Endothelial cell (in vitro differentiated cells): ENCODE data around the gene PTPN14. TPM values are rescaled to one million over a fixed set of nuclear protein-coding genes. Genes with fewer than 3 reads are reported as not detected.

Experiments used
- DNase-seq: peaks from one replicate; pipeline ENCODE4 v3.0.0; 2021; ENCODE audit warnings: low spot score
- H3K27ac Mint-ChIP-seq: one replicate; pipeline ENCODE4 v1.8.0; 2021; ENCODE audit warnings: mixed read lengths, inconsistent platforms; ENCODE audit not compliant: unreplicated experiment
- H3K27me3 Mint-ChIP-seq: one replicate; pipeline ENCODE4 v1.8.0; 2021; ENCODE audit warnings: mild to moderate bottlenecking, moderate library complexity, mixed read lengths, inconsistent platforms; ENCODE audit not compliant: unreplicated experiment
- H3K36me3 Mint-ChIP-seq: one replicate; pipeline ENCODE4 v1.8.0; 2021; ENCODE audit warnings: mild to moderate bottlenecking, low read depth, mixed read lengths, inconsistent platforms; ENCODE audit not compliant: unreplicated experiment
- H3K4me1 Mint-ChIP-seq: one replicate; pipeline ENCODE4 v1.8.0; 2021; ENCODE audit warnings: mild to moderate bottlenecking, mixed read lengths, inconsistent platforms; ENCODE audit not compliant: unreplicated experiment
- H3K4me3 Mint-ChIP-seq: one replicate; pipeline ENCODE4 v1.8.0; 2021; ENCODE audit warnings: mild to moderate bottlenecking, mixed read lengths, inconsistent platforms; ENCODE audit not compliant: unreplicated experiment
- H3K9me3 Mint-ChIP-seq: one replicate; pipeline ENCODE4 v1.8.0; 2021; ENCODE audit warnings: mixed read lengths, inconsistent platforms; ENCODE audit not compliant: unreplicated experiment
- total RNA-seq: library from RNA; stranded (reverse); fragmentation: NEBNext Ultra II Directional; extraction: Animal tissue kit (Norgen Biotek cat#: 25700); gene quantifications from one replicate; pipeline ENCODE4 v1.2.1, GENCODE V29; 2021; ENCODE audit not compliant: unreplicated experiment
- TF ChIP-seq, protein P1 (sequence below): fragments of 200-600 bp; sonication (generic); IDR thresholded peaks from one replicate; pipeline ENCODE4 v1.5.0; 2021; ENCODE audit warnings: antibody characterized with exemption; ENCODE audit not compliant: unreplicated experiment

Gene PTPN14
- total RNA-seq, 1 donor from 2014 or later, result 46.3 TPM

DNA sequence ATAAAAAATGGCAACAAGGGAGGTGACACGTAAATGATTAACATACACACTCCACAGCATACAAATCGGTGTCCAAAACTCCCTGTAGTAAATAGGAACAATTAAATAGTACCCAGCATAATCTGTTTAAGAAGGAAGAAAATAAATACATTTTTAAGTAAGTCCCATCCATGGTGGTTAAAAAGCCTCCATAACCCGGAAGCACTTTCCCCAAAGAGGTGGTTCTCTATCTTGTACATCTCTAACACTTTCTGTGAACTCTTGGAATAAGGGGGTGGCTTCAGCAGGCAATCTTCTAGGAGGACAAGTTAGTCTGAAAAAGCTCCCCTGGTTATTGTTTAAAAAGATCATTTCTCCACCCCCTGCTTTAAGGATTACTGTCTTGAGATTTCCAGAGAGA lies 76.9 kb downstream of the PTPN14 start:
- no peak overlapping the region for H3K4me3 Mint-ChIP-seq
- peaks cover 34% of the 10 kb centered on the region for H3K4me1 Mint-ChIP-seq
- TF ChIP-seq, protein P1, sequence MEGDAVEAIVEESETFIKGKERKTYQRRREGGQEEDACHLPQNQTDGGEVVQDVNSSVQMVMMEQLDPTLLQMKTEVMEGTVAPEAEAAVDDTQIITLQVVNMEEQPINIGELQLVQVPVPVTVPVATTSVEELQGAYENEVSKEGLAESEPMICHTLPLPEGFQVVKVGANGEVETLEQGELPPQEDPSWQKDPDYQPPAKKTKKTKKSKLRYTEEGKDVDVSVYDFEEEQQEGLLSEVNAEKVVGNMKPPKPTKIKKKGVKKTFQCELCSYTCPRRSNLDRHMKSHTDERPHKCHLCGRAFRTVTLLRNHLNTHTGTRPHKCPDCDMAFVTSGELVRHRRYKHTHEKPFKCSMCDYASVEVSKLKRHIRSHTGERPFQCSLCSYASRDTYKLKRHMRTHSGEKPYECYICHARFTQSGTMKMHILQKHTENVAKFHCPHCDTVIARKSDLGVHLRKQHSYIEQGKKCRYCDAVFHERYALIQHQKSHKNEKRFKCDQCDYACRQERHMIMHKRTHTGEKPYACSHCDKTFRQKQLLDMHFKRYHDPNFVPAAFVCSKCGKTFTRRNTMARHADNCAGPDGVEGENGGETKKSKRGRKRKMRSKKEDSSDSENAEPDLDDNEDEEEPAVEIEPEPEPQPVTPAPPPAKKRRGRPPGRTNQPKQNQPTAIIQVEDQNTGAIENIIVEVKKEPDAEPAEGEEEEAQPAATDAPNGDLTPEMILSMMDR, result no peak
- H3K36me3 Mint-ChIP-seq, result peaks cover 5% of the 10 kb centered on the region
- H3K27ac Mint-ChIP-seq, result no peak overlapping the region
- DNase-seq, result no peak
- H3K9me3 Mint-ChIP-seq, result no peaks in the 10 kb centered on the region
- no peaks in the 10 kb centered on the region for H3K27me3 Mint-ChIP-seq

DNA sequence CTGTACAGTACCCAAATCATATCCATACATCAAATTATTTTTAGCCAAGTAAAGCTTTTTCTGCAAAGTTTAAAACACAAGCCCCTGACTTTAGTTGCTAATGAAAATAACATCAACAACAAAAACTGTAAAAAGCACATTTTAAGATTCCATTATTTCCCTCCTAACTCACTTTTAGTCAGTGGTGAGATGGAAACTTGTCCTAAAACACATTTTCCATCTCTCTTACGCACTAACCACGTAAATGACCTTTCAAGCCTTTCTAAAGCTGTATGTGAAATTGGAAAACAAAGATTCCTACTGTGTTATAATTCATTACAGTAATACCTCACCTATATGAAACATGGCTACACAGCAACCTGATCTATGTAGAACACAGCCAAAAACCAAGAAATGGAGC lies 77.5 kb downstream of the PTPN14 start:
- Mint-ChIP-seq H3K9me3 (no peaks in the 10 kb centered on the region), H3K27me3 (no peaks in the 10 kb centered on the region), H3K27ac (peak overlapping the region; percentile 62), H3K36me3 (peaks cover 5% of the 10 kb centered on the region), H3K4me3 (no peak overlapping the region), H3K4me1 (peaks cover 34% of the 10 kb centered on the region)
- DNase-seq, result no peak
- TF ChIP-seq, protein P1, result no peak

DNA sequence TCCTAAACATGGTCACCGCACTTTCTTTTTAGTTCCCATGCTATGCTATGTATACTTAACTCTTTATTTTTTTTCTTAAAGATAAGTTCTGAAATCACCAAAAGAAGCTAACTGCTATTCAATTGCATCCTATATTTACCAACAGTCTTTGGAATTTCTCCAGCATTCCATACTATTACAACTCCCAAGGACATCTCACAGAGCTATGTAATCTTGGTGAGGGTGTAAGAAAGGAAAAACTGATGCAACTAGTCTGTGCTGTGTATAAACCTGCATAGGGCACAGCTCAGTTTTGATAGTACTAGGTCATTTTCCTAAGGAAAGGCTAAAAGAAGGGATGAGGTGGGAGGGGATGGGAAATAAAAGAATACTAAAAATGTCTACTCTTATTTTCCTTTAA lies 78.0 kb downstream of the PTPN14 start:
- Mint-ChIP-seq H3K9me3 (no peaks in the 10 kb centered on the region), H3K36me3 (peaks cover 5% of the 10 kb centered on the region), H3K27me3 (no peaks in the 10 kb centered on the region), H3K27ac (no peak overlapping the region), H3K4me3 (no peak overlapping the region), H3K4me1 (peaks cover 34% of the 10 kb centered on the region)
- DNase-seq, result no peak
- TF ChIP-seq, protein P1, result no peak

DNA sequence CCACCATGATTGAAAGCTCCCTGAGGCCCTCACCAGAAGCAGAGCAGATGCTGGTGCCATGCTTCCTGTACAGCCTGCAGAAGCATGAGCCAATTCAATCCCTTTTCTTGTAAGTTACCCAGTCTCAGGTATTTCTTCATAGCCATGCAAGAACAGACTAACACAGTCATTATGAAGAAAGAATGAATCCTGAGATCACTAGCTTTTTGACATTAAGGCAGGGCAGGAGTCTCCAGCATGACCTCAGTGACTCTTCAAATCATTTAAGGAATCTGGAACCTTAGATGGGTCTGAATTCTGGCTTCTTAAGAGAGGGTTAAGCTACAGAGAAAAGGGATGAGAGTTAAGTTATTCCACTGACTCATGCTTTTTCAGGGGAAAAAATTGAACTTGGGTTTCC lies 79.0 kb downstream of the PTPN14 start:
- TF ChIP-seq, protein P1, result no peak
- Mint-ChIP-seq H3K4me3 (peak overlapping the region; percentile 35), H3K27ac (no peak overlapping the region), H3K36me3 (peaks cover 5% of the 10 kb centered on the region), H3K27me3 (no peaks in the 10 kb centered on the region), H3K9me3 (no peaks in the 10 kb centered on the region), H3K4me1 (peaks cover 33% of the 10 kb centered on the region)
- DNase-seq, result no peak

DNA sequence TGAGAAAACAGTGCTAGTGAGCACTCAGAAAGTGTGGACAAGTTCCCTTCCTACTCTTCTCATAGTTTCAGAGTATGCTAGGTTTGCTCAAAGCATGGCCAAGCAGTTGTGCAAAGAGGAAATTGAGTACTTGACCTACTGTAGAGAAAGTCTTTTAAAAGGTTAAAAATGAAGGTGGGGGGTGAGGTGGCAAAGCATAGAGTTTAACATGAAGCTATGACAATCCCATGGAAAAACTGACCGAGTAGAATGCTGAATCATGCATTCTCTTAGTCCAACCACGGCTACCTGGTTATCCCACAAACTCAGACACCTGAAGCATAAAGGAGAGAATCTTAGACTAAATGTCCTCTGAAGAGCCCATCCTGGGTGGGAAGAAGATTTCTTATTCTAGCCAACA lies 79.9 kb downstream of the PTPN14 start:
- TF ChIP-seq, protein P1, result no peak
- peaks cover 5% of the 10 kb centered on the region for H3K36me3 Mint-ChIP-seq
- no peaks in the 10 kb centered on the region for H3K27me3 Mint-ChIP-seq
- no peaks in the 10 kb centered on the region for H3K9me3 Mint-ChIP-seq
- DNase-seq, result no peak
- no peak overlapping the region for H3K27ac Mint-ChIP-seq
- peaks cover 23% of the 10 kb centered on the region for H3K4me1 Mint-ChIP-seq
- H3K4me3 Mint-ChIP-seq, result no peak overlapping the region
